B cell (primary cell): ENCODE data around the gene RANBP3.

ENCODE experiments used
- EZH2 ChIP-seq: IDR thresholded peaks from 2 replicates; pipeline ENCODE4 v1.6.1; 2012; ENCODE audit warnings: borderline replicate concordance, low read depth, mild to moderate bottlenecking, moderate library complexity, low read length; ENCODE audit not compliant: insufficient read depth, poor library complexity, severe bottlenecking
- TF ChIP-seq, protein P1 (sequence below): fragments of 200-600 bp; IDR thresholded peaks from one replicate; pipeline ENCODE4 v1.8.0; 2022; ENCODE audit warnings: antibody characterized with exemption, mild to moderate bottlenecking

GRCh38 chr19:5994405-5995165, 16.6 kb upstream of the RANBP3 start:
- TF ChIP-seq, protein P1, sequence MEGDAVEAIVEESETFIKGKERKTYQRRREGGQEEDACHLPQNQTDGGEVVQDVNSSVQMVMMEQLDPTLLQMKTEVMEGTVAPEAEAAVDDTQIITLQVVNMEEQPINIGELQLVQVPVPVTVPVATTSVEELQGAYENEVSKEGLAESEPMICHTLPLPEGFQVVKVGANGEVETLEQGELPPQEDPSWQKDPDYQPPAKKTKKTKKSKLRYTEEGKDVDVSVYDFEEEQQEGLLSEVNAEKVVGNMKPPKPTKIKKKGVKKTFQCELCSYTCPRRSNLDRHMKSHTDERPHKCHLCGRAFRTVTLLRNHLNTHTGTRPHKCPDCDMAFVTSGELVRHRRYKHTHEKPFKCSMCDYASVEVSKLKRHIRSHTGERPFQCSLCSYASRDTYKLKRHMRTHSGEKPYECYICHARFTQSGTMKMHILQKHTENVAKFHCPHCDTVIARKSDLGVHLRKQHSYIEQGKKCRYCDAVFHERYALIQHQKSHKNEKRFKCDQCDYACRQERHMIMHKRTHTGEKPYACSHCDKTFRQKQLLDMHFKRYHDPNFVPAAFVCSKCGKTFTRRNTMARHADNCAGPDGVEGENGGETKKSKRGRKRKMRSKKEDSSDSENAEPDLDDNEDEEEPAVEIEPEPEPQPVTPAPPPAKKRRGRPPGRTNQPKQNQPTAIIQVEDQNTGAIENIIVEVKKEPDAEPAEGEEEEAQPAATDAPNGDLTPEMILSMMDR: no peak
- no peak for TF ChIP-seq EZH2
